OCI-LY3 (cell line): ENCODE measurements around the gene DOK4.

Experiments
- H2AFZ ChIP-seq: fragments of 200-600, 300-600 bp; shearing (Covaris generic); 2 replicates; pipeline ENCODE4 v1.6.0; 2014; ENCODE audit warnings: antibody characterized with exemption, low read depth, low read length
- H3K27ac ChIP-seq: fragments of 200-600, 300-600 bp; sonication (generic); 2 replicates; pipeline ENCODE4 v1.5.1; 2014; ENCODE audit warnings: mild to moderate bottlenecking, low read length, moderate library complexity, mixed read lengths
- H3K27me3 ChIP-seq: fragments of 200-600, 300-600 bp; sonication (generic); 2 replicates; pipeline ENCODE4 v1.6.1; 2014; ENCODE audit warnings: low read depth, low read length, mixed read lengths
- H3K36me3 ChIP-seq: fragments of 200-600, 300-600 bp; sonication (generic); replicated peaks from 2 replicates; pipeline ENCODE3; 2014; ENCODE audit warnings: low read depth, low read length, mixed read lengths
- H3K4me1 ChIP-seq: fragments of 300-600, 200-600 bp; sonication (generic); 2 replicates; pipeline ENCODE4 v1.6.1; 2014; ENCODE audit warnings: low read length, mixed read lengths
- H3K4me2 ChIP-seq: fragments of 200-600, 300-600 bp; sonication (generic); 2 replicates; pipeline ENCODE4 v1.6.1; 2014; ENCODE audit warnings: low read length, mixed read lengths
- H3K4me3 ChIP-seq: fragments of 300-600, 200-600 bp; sonication (generic); 2 replicates; pipeline ENCODE4 v1.5.1; 2014; ENCODE audit warnings: antibody characterized with exemption, mild to moderate bottlenecking, low read length, moderate library complexity
- H3K79me2 ChIP-seq: fragments of 300-600, 200-600 bp; shearing (Covaris generic); 2 replicates; pipeline ENCODE4 v1.6.1; 2014; ENCODE audit warnings: mild to moderate bottlenecking, low read length, mixed read lengths
- H3K9ac ChIP-seq: fragments of 300-600, 200-600 bp; shearing (Covaris generic); 2 replicates; pipeline ENCODE4 v1.6.0; 2014; ENCODE audit warnings: mild to moderate bottlenecking, low read length, moderate library complexity
- H3K9me3 ChIP-seq: fragments of 200-600, 300-600 bp; shearing (Covaris generic); 2 replicates; pipeline ENCODE4 v1.6.1; 2014; ENCODE audit warnings: low read length, mixed read lengths; ENCODE audit not compliant: insufficient read depth
- H4K20me1 ChIP-seq: fragments of 200-600, 300-600 bp; sonication (generic); 2 replicates; pipeline ENCODE4 v1.6.1; 2016; ENCODE audit warnings: low read length, mixed read lengths; ENCODE audit not compliant: insufficient read depth
- CTCF ChIP-seq: fragments of 200-600, 300-600 bp; sonication (generic); IDR thresholded peaks from 2 replicates; pipeline ENCODE4 v1.5.1; 2014; ENCODE audit warnings: antibody characterized with exemption, low read length, low read depth
- EZH2phosphoT487 ChIP-seq: fragments of 200-600 bp; shearing (Covaris generic); IDR thresholded peaks from 2 replicates; pipeline ENCODE4 v1.6.1; 2018; ENCODE audit warnings: antibody characterized with exemption, mixed run types, low read depth

The DOK4 gene

GRCh38 chr16:57505169-57505568 lies 18.9 kb upstream of the DOK4 start:
- Histone ChIP-seq H3K27ac (no peak overlapping the region), H2AFZ (no peak overlapping the region), H3K27me3 (peaks cover 62% of the 10 kb centered on the region), H3K79me2 (no peaks in the 10 kb centered on the region), H3K4me2 (no peak overlapping the region), H3K4me1 (no peaks in the 10 kb centered on the region), H3K36me3 (no peaks in the 10 kb centered on the region), H4K20me1 (no peaks in the 10 kb centered on the region), H3K9ac (no peak overlapping the region), H3K9me3 (no peaks in the 10 kb centered on the region), H3K4me3 (no peak overlapping the region)
- TF ChIP-seq EZH2phosphoT487: no peak
- TF ChIP-seq CTCF: no peak

- Histone ChIP-seq H3K4me2 (no peak overlapping the region), H4K20me1 (no peaks in the 10 kb centered on the region), H3K79me2 (no peaks in the 10 kb centered on the region), H3K36me3 (no peaks in the 10 kb centered on the region), H3K4me1 (no peaks in the 10 kb centered on the region), H3K4me3 (no peak overlapping the region), H3K9me3 (no peaks in the 10 kb centered on the region), H2AFZ (no peak overlapping the region), H3K27ac (no peak overlapping the region), H3K9ac (no peak overlapping the region), H3K27me3 (peaks cover 55% of the 10 kb centered on the region)
- no peak for TF ChIP-seq CTCF
- TF ChIP-seq EZH2phosphoT487: no peak
Measured at GRCh38 chr16:57504491-57504890, 18.2 kb upstream of the DOK4 start.

GRCh38 chr16:57504001-57504400 lies 17.7 kb upstream of the DOK4 start:
- H3K27me3 ChIP-seq: peaks cover 54% of the 10 kb centered on the region
- no peak overlapping the region for H3K4me3 ChIP-seq
- no peak overlapping the region for H3K9ac ChIP-seq
- no peaks in the 10 kb centered on the region for H3K9me3 ChIP-seq
- H3K27ac ChIP-seq: no peak overlapping the region
- TF ChIP-seq CTCF (no peak), EZH2phosphoT487 (no peak)
- H3K36me3 ChIP-seq: no peaks in the 10 kb centered on the region
- H3K79me2 ChIP-seq: no peaks in the 10 kb centered on the region
- no peaks in the 10 kb centered on the region for H3K4me1 ChIP-seq
- no peak overlapping the region for H3K4me2 ChIP-seq
- no peak overlapping the region for H2AFZ ChIP-seq
- no peaks in the 10 kb centered on the region for H4K20me1 ChIP-seq

GRCh38 chr16:57503366-57503765 lies 17.1 kb upstream of the DOK4 start:
- no peaks in the 10 kb centered on the region for H3K4me1 ChIP-seq
- TF ChIP-seq CTCF (no peak), EZH2phosphoT487 (no peak)
- no peaks in the 10 kb centered on the region for H4K20me1 ChIP-seq
- no peak overlapping the region for H3K27ac ChIP-seq
- no peak overlapping the region for H3K4me2 ChIP-seq
- H3K9ac ChIP-seq: no peak overlapping the region
- H3K79me2 ChIP-seq: no peaks in the 10 kb centered on the region
- H3K4me3 ChIP-seq: no peak overlapping the region
- H2AFZ ChIP-seq: no peak overlapping the region
- H3K36me3 ChIP-seq: no peaks in the 10 kb centered on the region
- H3K9me3 ChIP-seq: no peaks in the 10 kb centered on the region
- peaks cover 51% of the 10 kb centered on the region for H3K27me3 ChIP-seq
